Endometrial microvascular endothelial cells (primary cell): ENCODE results near the gene TSPAN32. TPM values are rescaled to one million over a fixed set of nuclear protein-coding genes. Genes with fewer than 3 reads are reported as not detected.

ENCODE experiments used
- total RNA-seq: library from RNA; depleted of rRNA; stranded (reverse); fragments of >200 nt; gene quantifications from one replicate; pipeline ENCODE4 v1.2.3, GENCODE V29; 2015; ENCODE audit errors: inconsistent ontology term

Gene TSPAN32
- total RNA-seq, 1 donor from 2014 or later: not detected

Other genes starting within 250 kb of the TSPAN32 start
- not detected for gene IGF2, start 162.6 kb upstream of the TSPAN32 start, total RNA-seq
- not detected for gene INS, start 140.8 kb upstream of the TSPAN32 start, total RNA-seq
- gene TH, start 130.2 kb upstream of the TSPAN32 start, total RNA-seq: not detected
- gene ASCL2, start 31.4 kb upstream of the TSPAN32 start, total RNA-seq: not detected
- not detected for gene C11orf21, start 95 bp upstream of the TSPAN32 start, total RNA-seq
- 249 TPM for gene CD81, start 75.3 kb downstream of the TSPAN32 start, total RNA-seq
- gene TSSC4, start 98.7 kb downstream of the TSPAN32 start, total RNA-seq: 39.8 TPM
- gene TRPM5, start 142.5 kb downstream of the TSPAN32 start, total RNA-seq: not detected
- gene KCNQ1, start 143.0 kb downstream of the TSPAN32 start, total RNA-seq: not detected